ENCODE measurements around the gene RNF168.
A peak's percentile ranks its signal among the peaks of the same experiment; 100 is the strongest.
"Not testable (repeated sequence)": the region's sequence is repeated elsewhere in the genome, so short reads cannot be mapped to it uniquely, and the experiment has no call there.

Gene RNF168

DNA sequence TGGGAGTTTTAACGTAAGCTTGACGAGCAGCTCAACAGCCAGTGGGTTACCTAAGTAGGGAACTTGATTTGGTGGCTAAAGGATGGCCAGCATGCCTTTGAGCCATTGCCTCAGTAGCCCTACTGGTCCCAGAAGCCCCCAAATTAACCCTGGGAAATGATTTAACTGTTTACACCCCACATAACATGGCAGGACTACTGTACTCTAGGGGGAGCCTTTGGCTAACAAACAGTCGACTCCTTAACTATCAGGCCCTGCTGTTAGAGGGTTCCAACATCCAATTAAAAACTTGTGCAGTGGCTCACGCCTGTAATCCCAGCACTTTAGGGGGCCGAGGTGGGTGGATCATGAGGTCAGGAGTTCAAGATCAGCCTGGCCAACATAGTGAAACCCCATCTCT lies 21.0 kb upstream of the RNF168 start:
- H3K4me3 ChIP-seq (ENCODE audit: low read length), result no peak overlapping the region
- TF ChIP-seq ZNF274 (IDR thresholded peaks at IDR 0.05; ENCODE audit: low read depth, low read length), result no peak

DNA sequence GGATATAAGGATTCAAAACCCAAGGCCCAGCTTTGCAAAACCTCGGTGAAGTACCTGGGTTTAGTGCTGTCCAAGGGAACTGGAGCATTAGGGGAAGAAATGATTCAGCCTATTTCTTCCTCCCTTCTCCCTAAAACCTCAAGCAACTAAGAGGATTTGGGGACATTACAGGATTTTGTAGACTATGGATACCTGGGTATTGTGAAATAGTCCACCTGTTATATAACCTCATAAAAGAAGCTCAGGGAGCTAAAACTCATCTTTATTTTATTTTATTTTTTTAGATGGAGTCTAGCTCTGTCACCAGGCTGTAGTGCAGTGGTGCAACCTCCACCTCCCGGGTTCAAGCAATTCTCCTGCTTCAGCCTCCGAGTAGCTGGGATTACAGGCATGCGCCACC lies 20.3 kb upstream of the RNF168 start:
- TF ChIP-seq ZNF274 (IDR thresholded peaks at IDR 0.05; ENCODE audit: low read depth, low read length), result no peak
- H3K4me3 ChIP-seq (ENCODE audit: low read length), result no peak overlapping the region

DNA sequence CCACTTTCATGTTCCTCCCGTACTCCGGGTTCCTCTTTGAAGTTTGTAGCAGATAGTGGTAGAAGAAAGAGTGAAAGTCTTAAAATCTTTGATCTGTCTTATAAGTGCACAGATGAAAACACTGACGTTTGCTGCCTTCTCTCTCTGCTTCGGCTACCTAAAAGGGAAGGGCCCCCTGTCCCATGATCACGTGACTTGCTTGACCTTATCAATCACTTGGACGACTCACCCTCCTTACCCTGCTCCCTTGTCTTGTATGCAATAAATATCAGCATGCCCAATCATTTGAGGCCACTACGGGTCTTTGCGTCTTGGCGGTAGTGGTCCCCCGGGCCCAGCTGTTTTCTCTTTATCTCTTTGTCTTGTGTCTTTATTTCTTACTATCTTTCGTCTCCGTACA lies 17.7 kb upstream of the RNF168 start:
- H3K4me3 ChIP-seq (ENCODE audit: low read length), result not testable (repeated sequence)

DNA sequence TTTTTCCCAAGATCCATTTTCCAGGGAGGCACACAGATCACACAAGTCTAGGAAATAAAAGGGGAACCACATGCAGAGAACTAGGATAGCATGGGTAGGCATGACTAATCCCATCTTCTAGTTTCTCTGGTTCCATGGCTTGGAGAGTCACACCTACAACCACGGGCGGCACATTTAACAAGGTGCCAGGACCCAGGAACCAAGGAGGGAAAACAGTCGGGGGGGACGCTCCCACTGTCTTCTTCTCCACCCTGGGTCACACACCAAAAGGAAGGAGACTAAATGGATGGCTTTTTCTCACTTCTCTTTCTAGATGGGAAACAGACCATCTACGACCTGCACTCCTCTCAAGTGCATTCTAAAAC lies 16.1 kb upstream of the RNF168 start:
- no peak overlapping the region for H3K4me3 ChIP-seq (ENCODE audit: low read length)
- TF ChIP-seq ZNF274 (IDR thresholded peaks at IDR 0.05; ENCODE audit: low read depth, low read length), result no peak

DNA sequence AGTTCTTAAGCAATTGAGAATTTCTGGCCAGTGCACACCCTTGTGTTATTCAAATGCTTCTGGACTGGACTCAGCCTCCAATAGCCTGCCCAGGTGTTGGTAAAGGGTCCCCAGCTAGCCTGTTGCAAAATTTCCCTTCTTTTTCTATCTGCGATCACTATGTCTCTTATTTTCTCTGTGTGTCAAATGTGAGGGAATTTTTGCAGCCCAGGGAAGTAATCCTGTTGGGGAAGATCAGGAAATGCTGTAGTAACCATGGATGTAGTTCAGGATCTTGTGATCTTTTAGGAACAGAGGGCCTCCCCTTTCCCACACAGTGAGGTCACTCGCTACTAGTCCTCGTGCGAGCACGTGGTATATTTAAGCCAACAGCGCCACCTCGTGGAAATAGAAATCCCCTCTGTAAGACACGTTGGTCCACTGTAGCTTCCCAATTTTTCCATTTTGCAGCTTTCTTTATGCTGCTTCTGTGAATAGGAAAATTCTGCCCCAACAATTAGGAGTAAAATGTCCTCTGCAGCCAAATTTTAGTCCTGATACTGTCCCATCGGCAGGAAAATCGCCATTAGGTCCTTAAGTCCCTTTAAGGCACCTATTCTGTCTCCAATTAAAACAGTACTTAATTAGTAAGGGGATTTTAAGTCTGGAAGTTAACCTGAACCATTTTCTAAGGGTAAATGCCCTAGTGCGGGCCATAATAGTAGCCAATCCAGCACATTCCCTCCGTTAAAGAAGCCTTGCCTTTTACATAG lies 15.6 kb upstream of the RNF168 start:
- H3K4me3 ChIP-seq (ENCODE audit: low read length), result no peak overlapping the region
- TF ChIP-seq ZNF274 (IDR thresholded peaks at IDR 0.05; ENCODE audit: low read depth, low read length), result no peak

DNA sequence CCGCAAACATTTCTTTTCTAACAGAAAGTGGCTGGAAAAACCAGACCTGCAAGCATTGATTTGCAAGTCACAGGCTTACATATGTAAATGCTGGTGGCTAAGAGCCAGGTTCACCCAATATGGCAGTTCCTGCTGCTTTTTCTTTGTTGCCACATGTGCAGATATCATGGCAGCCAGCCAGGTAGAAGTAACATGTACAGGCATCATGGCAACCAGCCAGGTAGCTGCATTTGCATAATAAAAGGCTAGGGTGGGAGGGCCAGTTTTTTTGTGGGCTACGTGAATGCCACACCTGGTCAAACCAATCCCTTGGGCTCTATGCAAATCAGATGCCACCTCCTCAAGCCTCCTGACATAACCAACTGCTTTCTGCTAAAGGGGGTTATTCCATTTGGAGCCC lies 14.4 kb upstream of the RNF168 start:
- TF ChIP-seq ZNF274 (IDR thresholded peaks at IDR 0.05; ENCODE audit: low read depth, low read length), result no peak
- no peak overlapping the region for H3K4me3 ChIP-seq (ENCODE audit: low read length)

DNA sequence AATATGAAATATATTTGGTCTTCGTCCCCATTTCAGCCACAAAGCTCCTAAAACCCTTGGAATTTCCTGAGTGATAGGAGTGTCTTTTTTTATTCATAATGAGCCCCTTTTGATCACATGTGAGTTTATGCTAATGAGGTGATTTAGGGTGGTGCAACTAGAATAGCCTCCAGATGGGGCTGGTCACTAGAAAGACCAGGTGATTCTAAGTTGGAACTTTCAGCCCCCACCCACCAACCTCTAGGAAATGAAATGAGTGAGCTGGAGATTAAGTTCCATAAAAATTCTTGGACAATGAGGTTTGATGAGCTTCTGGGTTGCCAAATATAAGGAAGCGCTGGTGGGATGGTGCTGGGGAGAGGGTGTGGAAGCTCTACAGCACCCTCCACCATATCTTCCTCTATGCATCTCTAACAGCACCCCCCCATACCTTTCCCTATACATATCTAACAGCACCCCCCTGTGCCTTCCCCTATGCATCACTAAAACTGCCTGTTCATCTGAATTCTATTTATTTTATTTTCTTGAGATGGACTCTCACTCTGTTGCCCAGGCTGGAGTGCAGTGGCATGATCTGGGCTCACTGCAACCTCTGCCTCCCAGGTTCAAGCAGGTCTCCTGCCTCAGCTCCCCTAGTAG lies 13.7 kb upstream of the RNF168 start:
- no peak overlapping the region for H3K4me3 ChIP-seq (ENCODE audit: low read length)
- TF ChIP-seq ZNF274 (IDR thresholded peaks at IDR 0.05; ENCODE audit: low read depth, low read length), result no peak

DNA sequence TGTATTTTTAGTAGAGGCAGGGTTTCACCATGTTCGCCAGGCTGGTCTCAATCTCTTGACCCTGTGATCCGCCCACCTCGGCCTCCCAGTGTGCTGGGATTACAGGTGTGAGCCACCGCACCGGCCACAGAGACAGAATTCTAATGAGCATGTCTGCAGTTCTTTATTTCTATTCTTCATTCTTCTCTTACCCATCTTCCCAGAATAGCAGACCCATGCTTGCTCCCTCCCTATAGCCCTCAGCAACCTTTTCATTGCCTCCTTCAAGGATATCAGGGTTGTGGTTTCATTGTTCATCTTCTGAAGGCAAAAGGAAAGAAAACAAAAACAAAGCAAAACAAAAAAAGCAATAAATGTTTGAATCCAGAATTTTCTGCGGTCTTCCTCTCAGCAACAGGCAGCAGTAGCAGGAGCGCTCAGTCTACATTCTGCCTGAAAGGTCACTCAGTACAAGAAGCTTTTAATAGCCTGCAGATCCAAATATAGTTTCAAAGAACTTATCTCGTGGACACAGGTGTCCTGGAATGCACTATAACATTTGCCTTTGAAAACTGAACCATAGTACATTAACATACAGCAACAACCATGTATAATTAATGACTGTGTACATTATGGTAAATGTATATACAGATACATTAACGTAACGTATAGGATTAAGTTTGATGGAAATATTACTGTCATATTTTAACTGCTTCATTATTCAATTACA lies 11.5 kb upstream of the RNF168 start, which contains the start of gene SMCO1:
TSS of gene SMCO1 (minus strand) at position 434 of the 709 bp plus-strand sequence. CDS start at position 297, 137 bp downstream.
- no peak within 1 kb of the TSS for H3K4me3 ChIP-seq (ENCODE audit: low read length)
- TF ChIP-seq ZNF274 (IDR thresholded peaks at IDR 0.05; ENCODE audit: low read depth, low read length), result no peak

DNA sequence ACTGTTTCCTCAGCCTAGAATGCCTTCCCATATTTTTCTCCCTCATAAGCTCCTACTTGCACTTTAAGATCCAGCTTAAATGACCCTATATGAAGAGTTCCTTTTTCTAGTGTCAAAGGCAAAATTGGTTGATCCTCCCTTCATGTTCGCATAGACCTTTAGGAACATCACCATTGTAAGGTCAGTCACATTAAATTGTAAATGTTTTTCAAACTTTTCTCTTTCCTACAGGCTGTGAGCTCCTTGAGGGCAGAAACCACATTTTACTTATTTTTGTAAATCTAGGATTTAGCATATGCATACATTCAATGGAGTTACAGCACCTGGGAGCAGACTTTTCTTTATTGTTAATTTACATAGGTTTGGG lies 10.8 kb upstream of the RNF168 start:
- TF ChIP-seq ZNF274 (IDR thresholded peaks at IDR 0.05; ENCODE audit: low read depth, low read length), result no peak
- H3K4me3 ChIP-seq (ENCODE audit: low read length), result no peak overlapping the region

DNA sequence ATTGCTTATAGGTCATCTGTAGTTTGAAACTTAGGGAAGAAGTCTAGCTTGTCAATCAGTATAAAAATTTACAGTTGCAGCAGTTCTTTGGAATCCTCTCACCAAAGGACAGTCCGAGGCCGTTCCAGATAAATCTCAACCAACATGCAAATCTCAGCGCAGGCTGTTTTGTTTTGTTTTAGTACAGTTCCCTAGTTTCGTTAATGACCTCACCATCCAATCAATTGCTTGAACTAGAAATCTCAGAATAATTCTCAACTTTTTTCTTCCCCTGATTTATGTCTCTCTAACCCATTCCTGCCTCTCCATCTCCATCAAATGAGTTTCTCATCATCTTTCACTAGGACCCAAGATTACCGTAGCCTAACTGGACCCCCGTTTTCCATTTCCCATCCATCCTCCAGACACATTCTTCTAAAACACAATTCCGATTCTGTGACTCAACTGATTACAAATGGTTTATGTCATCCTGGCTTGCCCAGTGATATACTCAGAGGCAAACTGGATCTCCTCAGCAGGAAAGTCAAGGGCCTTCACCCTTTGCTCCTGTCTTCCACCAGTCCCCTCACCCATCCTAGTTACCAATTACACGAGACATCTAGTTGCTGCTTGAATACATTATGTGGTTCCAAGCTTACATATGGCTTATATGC lies 10.3 kb upstream of the RNF168 start:
- no peak overlapping the region for H3K4me3 ChIP-seq (ENCODE audit: low read length)
- TF ChIP-seq ZNF274 (IDR thresholded peaks at IDR 0.05; ENCODE audit: low read depth, low read length), result no peak

DNA sequence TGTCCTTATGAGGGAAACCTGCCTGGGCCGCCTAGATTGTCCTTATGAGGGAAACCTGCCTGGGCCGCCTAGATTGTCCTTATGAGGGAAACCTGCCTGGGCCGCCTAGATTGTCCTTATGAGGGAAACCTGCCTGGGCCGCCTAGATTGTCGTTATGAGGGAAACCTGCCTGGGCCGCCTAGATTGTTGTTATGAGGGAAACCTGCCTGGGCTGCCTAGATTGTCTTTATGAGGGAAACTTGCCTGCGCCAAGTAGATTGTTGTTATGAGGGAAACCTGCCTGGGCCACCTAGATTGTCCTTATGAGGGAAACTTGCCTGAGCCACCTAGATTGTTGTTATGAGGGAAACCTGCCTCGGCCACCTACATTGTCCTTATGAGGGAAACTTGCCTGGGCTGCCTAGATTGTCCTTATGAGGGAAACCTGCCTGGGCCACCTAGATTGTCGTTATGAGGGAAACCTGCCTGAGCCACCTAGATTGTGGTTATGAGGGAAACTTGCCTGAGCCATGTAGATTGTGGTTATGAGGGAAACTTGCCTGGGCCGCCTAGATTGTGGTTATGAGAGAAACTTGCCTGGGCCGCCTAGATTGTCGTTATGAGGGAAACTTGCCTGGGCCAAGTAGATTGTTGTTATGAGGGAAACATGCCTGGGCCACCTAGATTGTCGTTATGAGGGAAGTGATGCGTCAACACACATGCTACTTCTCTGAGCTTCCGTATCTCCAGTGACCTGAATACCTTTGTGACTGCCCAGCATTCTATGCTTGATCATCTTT lies 8.3 kb upstream of the RNF168 start:
- H3K4me3 ChIP-seq (ENCODE audit: low read length), result not testable (repeated sequence)

DNA sequence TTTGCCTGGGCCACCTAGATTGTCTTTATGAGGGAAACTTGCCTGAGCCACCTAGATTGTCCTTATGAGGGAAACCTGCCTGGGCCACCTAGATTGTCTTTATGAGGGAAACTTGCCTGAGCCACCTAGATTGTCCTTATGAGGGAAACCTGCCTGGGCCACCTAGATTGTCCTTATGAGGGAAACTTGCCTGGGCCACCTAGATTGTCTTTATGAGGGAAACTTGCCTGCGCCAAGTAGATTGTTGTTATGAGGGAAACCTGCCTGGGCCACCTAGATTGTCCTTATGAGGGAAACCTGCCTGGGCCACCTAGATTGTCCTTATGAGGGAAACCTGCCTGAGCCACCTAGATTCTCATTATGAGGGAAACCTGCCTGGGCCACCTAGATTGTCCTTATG lies 7.5 kb upstream of the RNF168 start:
- not testable (repeated sequence) for H3K4me3 ChIP-seq (ENCODE audit: low read length)

DNA sequence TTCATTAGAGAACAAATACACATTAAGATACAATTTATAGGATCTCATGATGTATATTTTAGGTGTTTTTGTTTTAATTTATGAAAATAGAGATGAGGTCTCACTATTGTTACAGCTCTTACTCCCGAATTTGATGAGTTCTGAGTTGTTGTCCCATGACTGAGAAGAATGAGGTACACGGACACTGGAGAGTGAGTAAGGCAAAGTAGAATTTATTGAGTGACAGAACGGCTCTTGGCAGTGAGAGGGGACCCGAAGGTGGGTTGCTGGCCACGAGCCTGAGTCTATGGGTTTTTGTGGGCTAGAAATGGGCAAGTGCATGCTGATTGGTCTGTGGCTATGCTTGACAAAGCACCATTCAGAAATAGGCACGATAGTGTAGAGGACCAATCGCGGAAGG lies 3.1 kb upstream of the RNF168 start:
- H3K4me3 ChIP-seq (ENCODE audit: low read length), result no peak overlapping the region
- no peak for TF ChIP-seq ZNF274 (IDR thresholded peaks at IDR 0.05; ENCODE audit: low read depth, low read length)

DNA sequence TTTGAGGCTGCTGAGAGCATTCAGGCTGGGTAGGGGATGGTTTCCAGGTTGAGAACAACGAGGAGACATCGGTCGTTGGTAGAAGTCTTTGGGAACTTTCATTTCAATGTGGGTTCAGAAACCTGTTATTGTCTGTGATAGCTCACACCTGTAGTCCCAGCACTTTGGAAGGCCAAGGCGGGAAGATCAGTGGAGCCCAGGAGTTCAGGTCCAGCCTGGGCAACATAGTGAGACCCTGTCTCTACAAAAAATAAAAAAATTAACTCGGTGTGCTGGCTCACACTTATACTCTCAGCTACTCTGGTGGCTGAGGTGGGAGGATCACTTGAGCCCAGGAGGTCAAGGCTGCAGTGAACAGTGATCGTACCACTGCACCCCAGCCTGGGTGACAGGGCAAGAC lies 988 bp upstream of the RNF168 start:
- no peak overlapping the region for H3K4me3 ChIP-seq (ENCODE audit: low read length)
- no peak for TF ChIP-seq ZNF274 (IDR thresholded peaks at IDR 0.05; ENCODE audit: low read depth, low read length)

DNA sequence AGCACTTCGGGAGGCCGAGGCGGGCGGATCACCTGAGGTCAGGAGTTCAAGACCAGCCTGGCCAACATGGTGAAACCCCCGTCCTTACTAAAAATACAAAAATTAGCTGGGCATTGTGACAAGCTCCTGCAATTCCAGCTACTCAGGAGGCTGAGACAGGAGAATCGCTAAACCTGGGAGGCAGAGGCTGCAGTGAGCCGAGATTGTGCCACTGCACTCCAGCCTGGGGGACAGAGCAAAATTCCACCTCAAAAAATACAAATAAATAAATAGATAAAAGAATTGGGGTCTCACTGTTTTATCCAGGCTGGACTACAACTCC lies 470 bp upstream of the RNF168 start:
- peak overlapping the region; percentile 30; the same call in 1 of the 2 replicates for H3K4me3 ChIP-seq (ENCODE audit: low read length)
